Stimulated activated CD8-positive, alpha-beta memory T cell treated with anti-CD3 and anti-CD28 coated beads, Interleukin-15, amount 100 ng/mL, for 24 hours (primary cell): Measurements from ENCODE around the gene TAPT1.
A peak's percentile ranks its signal among the peaks of the same experiment; 100 is the strongest.
"Not testable (repeated sequence)": the region's sequence is repeated elsewhere in the genome, so short reads cannot be mapped to it uniquely, and the experiment has no call there.

ENCODE experiments used
- DNase-seq: peaks from one replicate; pipeline ENCODE4 v3.0.0-alpha.2; 2020; ENCODE audit warnings: low read depth

TAPT1 gene

GRCh38 chr4:16225863-16226815, at the start of gene TAPT1:
TAPT1 (minus strand) TSS chr4:16226471; CDS start chr4:16226457, 14 bp downstream.
- DNase-seq: peak; percentile 55

DNA sequence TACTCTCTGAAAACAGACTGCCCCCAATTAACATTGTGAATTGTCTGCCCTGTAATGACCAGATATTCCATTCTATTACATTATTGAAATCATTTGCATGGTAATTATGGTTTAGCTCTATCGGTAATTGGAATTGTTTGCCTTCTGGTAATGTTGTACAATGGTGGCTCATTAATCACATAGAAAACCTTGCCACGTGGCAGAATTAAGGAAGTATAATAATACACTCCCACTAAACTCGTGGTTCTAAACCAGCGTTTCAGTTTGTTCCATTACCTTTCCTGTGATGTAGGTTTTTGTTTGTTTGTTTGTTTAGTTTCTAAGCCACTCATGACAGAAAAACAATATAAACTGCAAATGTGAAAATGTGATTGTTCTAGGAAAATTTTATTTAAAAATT, 45.1 kb upstream of the TAPT1 start:
- DNase-seq: no peak

DNA sequence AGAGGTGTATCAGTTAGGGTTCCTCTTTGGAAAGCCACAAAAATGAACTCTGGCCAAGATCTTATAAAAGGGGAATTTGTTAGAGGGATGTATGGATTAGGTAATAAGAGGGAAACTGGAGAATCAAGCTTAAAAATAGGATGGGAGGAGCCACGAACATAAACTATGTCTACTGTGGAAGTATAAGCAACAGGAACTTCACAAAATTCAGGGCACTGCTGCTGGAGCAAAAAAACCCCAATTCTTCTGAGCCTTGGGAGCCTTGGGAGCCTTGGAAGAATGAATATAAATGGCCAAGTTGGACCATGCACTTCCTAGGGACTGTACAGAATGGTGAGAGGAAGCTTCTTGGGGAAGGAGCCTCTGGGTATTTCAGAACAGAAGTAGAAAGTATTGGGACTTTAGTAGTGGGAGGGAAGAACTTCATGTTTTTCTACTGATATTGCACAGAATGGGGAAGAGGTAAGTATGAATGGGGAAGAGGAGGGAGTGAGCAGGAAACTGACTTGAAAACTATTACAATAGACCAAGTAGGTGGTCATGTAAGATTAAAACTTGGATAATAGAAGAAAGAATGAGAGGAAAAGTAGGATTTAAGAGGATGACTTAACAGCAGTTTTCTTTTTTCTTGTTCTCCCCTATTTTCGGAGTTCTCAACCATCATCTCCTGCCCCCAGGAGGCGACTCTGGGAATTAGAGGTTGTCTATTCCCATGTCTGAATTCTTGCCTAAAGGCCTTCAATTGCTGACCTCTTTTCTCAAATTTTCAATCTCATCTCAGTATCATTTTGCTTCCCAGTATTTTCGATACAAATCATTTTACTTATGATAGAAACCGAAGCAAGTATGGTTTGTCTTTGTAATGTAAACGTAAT, 44.4 kb upstream of the TAPT1 start:
- no peak for DNase-seq

DNA sequence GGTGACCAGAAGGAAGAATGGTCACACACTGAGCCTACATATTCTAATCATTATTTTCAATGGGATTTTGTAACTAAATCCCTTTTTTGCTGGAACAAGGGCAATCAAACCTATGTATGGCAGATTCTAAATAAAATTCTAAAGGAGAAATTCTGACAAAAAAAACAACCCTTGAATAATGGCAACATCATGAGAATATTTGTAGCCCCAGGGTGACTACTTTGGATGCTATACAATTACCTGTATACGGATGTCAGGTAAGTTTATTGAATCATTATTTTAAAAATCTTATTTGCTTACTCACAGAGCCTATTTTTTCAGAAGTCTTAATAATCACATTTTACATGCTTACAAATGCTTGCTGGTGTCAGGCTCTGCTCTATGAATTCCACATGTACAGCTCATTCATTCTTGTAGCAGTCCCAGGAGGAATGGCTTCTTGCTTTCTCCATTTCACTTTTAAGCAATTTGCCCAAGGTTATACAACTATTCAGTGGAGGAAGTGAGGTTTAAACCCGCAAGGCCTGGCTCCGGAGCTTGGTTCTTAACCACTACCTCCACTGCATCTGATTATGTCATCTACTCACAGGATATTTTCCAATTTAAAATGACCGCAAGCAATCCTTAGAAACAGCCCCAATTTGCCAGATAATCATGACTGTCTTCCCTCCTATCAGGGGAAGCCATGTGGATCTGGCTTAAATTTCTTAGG, 43.6 kb upstream of the TAPT1 start:
- DNase-seq: not testable (repeated sequence)

DNA sequence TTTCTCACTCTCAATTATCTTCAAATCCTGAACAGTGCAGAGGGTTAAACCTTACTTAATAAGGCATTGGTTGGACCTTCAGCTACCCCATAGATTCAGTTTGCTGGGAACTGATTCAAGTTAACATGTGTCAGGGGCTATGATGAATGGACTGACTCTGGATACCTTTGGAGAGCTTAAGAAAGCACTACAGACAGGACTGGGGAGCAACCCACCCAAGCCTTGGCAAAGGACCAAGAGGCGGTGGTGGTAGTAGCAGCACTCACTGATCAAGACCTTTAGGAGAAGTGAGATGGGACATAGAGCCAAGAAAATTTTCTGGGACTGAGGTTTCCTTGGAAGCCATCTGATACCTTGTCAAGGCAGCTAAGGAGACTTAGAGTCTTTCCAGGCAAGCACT, 43.0 kb upstream of the TAPT1 start:
- DNase-seq: no peak

- DNase-seq: no peak
Observed at GRCh38 chr4:16268290-16268689, 42.0 kb upstream of the TAPT1 start.

GRCh38 chr4:16267639-16268038, 41.4 kb upstream of the TAPT1 start:
- no peak for DNase-seq

- no peak for DNase-seq
Observed at GRCh38 chr4:16265820-16266219, 39.5 kb upstream of the TAPT1 start.

- no peak for DNase-seq
Observed at GRCh38 chr4:16264798-16265197, 38.5 kb upstream of the TAPT1 start.

GRCh38 chr4:16263056-16263455, 36.8 kb upstream of the TAPT1 start:
- DNase-seq: no peak

- no peak for DNase-seq
Observed at GRCh38 chr4:16262188-16262587, 35.9 kb upstream of the TAPT1 start.

- DNase-seq: no peak
Observed at GRCh38 chr4:16261313-16261878, 35.1 kb upstream of the TAPT1 start.

DNA sequence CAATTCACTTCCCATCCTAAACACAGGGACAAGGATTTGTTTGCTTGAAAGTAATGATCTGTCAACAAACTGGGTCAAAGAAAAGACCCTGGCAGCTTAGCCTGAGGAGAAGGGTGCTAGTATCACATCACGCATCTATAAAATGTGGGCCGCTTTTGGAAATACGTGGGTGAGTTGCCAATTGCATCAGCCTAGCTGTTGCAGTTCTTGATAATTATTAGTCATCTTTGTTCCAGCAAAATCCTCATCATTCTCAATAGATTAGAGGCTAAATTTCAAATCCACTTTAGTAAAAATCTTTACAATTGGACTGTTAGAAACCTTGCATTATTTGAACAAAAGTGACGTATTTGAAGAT, 33.6 kb upstream of the TAPT1 start:
- DNase-seq: no peak

DNA sequence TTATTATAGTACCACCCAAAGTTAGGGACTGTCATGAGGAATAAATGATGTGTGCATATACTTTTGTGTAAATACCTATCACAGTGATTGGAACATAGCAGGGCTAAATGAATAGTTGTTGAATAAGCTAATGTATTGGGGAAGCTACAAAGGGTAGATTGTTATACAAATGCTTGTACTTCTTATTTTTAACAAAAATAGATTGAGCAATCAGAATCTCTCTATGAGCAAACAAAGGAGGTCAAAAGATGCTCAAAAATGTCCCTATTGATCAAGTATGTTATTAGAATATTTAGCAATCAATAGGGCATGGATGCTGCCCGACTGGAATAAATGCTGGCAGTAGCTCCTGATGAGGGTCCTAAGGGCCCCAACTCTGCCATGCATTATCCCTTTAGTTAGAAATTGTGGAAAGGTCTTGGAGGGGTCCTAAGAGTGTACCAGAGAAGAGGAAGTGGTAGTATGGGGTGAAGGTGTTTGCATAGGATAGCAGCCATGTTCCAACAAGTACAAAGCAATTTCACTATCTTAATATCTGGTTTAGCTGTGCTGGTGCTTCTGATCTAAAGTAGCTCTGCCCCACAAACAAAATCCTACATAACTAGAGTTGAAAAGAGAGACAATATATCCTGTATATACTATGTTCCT, 33.1 kb upstream of the TAPT1 start:
- DNase-seq: no peak

- no peak for DNase-seq
Observed at GRCh38 chr4:16257611-16258010, 31.3 kb upstream of the TAPT1 start.

GRCh38 chr4:16256343-16256742, 30.1 kb upstream of the TAPT1 start:
- DNase-seq: no peak

DNA sequence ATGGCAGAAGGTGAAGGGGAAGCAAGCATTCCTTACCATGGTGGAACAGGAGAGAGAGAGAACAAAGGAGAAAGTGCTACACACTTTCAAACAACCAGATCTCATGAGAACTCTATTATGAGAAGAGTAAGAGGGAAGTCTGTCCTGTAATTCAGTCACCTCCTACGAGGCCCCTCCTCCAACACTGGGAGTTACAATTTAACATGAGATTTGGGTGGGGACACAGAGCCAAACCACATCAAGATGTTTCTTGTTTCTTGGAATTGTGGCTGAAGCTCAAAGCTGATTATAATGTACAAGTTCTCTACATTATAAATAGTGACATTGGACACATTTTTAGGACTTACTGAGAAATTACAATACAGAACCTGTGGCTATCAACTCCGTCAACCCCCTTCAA, 29.5 kb upstream of the TAPT1 start:
- DNase-seq: no peak

DNA sequence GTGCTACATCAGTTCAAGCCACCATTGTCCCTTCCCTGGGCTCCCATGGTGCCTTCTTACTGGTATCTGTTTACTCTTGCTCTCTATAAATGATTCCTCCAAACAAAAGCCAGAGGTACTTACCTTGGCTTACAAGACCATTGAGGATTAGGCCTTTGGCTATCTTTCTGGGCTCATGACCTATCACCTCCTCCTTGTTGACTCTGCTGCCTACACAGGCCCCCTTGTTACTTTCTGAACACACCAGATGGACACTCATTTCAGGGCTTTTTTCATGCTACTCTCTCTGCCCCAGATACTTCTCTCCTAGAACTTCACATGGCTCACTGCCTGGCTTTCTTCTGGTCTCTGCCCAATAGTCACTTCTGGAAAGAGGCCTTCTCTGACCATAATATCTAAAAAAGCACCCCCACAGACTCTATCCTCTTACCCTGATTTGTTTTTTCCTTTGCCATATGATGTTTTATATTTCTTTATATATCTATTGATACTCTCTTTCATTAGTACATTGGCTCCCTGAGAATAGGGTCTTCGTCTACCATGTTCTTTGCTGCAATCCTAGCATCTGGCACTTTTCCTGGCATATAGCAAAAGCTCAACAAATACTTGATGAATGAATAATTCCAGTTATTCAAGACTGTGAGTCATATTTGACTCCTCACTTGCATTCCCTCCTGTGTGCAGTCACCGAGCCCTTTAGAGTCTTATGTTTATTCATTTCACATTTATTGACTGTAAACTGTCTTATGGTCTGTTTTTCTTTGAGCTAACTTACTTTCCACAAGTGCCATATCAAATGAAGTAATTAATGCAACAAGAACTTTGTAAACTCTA, 27.1 kb upstream of the TAPT1 start:
- no peak for DNase-seq

GRCh38 chr4:16250661-16251365, 24.5 kb upstream of the TAPT1 start:
- no peak for DNase-seq

GRCh38 chr4:16248605-16249004, 22.3 kb upstream of the TAPT1 start:
- DNase-seq: no peak
